ENCODE measurements around the gene LARGE1.

Gene LARGE1

GRCh38 chr22:33326540-33327295, 593.6 kb downstream of the LARGE1 start:
- in situ Hi-C loops (cut with HindIII; ENCODE audit: low pct_ligation_motif_present, low sequenced_read_pairs) = no loop called here
- no peak for DNase-seq
- Histone ChIP-seq H3K27me3 (replicated peaks) (no peaks in the 10 kb centered on the region), H3K27ac (no peak overlapping the region), H3K36me3 (replicated peaks) (no peaks in the 10 kb centered on the region), H3K4me3 (ENCODE audit: low read depth, low read length) (no peak overlapping the region)
- TF ChIP-seq, protein P1, sequence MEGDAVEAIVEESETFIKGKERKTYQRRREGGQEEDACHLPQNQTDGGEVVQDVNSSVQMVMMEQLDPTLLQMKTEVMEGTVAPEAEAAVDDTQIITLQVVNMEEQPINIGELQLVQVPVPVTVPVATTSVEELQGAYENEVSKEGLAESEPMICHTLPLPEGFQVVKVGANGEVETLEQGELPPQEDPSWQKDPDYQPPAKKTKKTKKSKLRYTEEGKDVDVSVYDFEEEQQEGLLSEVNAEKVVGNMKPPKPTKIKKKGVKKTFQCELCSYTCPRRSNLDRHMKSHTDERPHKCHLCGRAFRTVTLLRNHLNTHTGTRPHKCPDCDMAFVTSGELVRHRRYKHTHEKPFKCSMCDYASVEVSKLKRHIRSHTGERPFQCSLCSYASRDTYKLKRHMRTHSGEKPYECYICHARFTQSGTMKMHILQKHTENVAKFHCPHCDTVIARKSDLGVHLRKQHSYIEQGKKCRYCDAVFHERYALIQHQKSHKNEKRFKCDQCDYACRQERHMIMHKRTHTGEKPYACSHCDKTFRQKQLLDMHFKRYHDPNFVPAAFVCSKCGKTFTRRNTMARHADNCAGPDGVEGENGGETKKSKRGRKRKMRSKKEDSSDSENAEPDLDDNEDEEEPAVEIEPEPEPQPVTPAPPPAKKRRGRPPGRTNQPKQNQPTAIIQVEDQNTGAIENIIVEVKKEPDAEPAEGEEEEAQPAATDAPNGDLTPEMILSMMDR (IDR thresholded peaks at IDR 0.05; ENCODE audit: low read depth, low read length, missing control alignments) = no peak

GRCh38 chr22:33325232-33326004, 594.9 kb downstream of the LARGE1 start:
- in situ Hi-C loops (cut with HindIII; ENCODE audit: low pct_ligation_motif_present, low sequenced_read_pairs) = no loop called here
- H3K27me3 ChIP-seq (replicated peaks) = no peaks in the 10 kb centered on the region
- TF ChIP-seq, protein P1 (IDR thresholded peaks at IDR 0.05; ENCODE audit: low read depth, low read length, missing control alignments) = no peak
- H3K4me3 ChIP-seq (ENCODE audit: low read depth, low read length) = no peak overlapping the region
- no peak overlapping the region for H3K27ac ChIP-seq
- H3K36me3 ChIP-seq (replicated peaks) = no peaks in the 10 kb centered on the region
- DNase-seq = no peak

GRCh38 chr22:33324228-33324627, 596.0 kb downstream of the LARGE1 start:
- no peaks in the 10 kb centered on the region for H3K27me3 ChIP-seq (replicated peaks)
- no peak for DNase-seq
- TF ChIP-seq, protein P1 (IDR thresholded peaks at IDR 0.05; ENCODE audit: low read depth, low read length, missing control alignments) = no peak
- in situ Hi-C loops (cut with HindIII; ENCODE audit: low pct_ligation_motif_present, low sequenced_read_pairs) = no loop called here
- no peak overlapping the region for H3K4me3 ChIP-seq (ENCODE audit: low read depth, low read length)
- no peaks in the 10 kb centered on the region for H3K36me3 ChIP-seq (replicated peaks)
- no peak overlapping the region for H3K27ac ChIP-seq

DNA sequence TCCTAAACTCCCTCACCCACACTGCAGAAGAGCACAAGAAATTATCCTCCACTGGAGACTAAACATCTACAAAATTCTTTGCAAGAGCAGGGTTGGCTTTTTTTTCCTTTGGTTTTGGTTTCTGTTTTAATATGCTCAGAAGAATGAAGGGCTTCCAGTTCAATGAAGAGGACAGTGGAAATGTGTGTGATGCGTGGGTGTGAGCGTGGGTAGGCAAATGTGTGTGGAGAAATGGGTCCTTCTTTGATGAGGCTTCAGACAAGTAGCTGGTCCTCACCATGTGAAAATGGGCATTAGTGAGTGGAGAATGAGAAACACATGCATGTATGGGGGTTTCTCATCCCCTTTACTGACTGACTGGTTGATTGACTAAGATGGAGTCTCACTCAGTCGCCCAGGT, 598.8 kb downstream of the LARGE1 start:
- no peak for DNase-seq
- Histone ChIP-seq H3K36me3 (replicated peaks) (no peaks in the 10 kb centered on the region), H3K4me3 (ENCODE audit: low read depth, low read length) (no peak overlapping the region), H3K27me3 (replicated peaks) (no peaks in the 10 kb centered on the region), H3K27ac (no peak overlapping the region)
- TF ChIP-seq, protein P1 (IDR thresholded peaks at IDR 0.05; ENCODE audit: low read depth, low read length, missing control alignments) = no peak
- in situ Hi-C loops (cut with HindIII; ENCODE audit: low pct_ligation_motif_present, low sequenced_read_pairs) = no loop called here

DNA sequence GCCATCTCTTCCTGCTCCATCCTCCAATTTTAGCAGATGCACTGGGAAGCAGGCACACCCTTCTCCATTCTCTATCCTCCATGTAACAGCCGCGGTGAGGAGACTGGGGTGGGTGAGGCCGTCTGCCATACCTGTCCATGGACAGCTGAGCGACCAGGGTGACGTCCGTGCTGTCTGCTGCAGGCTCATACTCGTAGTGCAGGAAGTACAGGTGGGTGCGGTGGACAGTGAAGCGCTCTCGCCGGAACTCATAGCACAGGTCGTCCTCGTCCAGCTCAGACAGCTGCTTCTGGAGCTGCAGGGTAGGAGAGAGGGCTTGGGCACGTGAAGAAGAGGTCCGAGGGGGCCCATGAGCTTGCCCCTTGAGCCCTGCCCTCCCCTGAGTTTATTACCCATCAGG, 604.3 kb downstream of the LARGE1 start:
- in situ Hi-C loops (cut with HindIII; ENCODE audit: low pct_ligation_motif_present, low sequenced_read_pairs) = no loop called here
- DNase-seq = no peak
- TF ChIP-seq, protein P1 (IDR thresholded peaks at IDR 0.05; ENCODE audit: low read depth, low read length, missing control alignments) = no peak
- Histone ChIP-seq H3K27me3 (replicated peaks) (no peaks in the 10 kb centered on the region), H3K36me3 (replicated peaks) (no peaks in the 10 kb centered on the region), H3K27ac (no peak overlapping the region), H3K4me3 (ENCODE audit: low read depth, low read length) (no peak overlapping the region)

Data from brain microvascular endothelial cell (primary cell).